ENCODE data around the gene DTX2.
"Not testable (repeated sequence)": the region's sequence is repeated elsewhere in the genome, so short reads cannot be mapped to it uniquely, and the experiment has no call there.

DNA sequence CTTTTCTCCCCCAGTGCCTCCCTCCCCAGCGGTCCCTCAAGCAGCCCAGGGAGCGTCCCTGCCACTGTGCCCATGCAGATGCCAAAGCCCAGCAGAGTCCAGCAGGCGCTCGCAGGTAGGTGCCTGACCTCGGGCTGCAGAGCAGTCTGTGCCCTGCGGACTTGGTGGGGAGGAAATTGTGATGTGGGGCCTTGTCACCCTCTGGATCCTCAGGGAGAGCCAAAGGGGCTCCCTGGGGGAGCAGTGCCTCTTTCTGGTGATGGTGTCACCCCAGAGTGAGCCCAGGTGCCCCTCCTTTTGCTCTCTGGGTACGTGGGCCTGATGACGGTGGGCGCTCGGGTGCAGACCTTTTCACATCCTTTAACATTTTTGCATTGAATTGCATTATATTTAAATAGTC is 30.6 kb downstream of the DTX2 start:
- TF ChIP-seq, protein P1, sequence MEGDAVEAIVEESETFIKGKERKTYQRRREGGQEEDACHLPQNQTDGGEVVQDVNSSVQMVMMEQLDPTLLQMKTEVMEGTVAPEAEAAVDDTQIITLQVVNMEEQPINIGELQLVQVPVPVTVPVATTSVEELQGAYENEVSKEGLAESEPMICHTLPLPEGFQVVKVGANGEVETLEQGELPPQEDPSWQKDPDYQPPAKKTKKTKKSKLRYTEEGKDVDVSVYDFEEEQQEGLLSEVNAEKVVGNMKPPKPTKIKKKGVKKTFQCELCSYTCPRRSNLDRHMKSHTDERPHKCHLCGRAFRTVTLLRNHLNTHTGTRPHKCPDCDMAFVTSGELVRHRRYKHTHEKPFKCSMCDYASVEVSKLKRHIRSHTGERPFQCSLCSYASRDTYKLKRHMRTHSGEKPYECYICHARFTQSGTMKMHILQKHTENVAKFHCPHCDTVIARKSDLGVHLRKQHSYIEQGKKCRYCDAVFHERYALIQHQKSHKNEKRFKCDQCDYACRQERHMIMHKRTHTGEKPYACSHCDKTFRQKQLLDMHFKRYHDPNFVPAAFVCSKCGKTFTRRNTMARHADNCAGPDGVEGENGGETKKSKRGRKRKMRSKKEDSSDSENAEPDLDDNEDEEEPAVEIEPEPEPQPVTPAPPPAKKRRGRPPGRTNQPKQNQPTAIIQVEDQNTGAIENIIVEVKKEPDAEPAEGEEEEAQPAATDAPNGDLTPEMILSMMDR (IDR thresholded peaks at IDR 0.05; ENCODE audit: low read depth, low read length, poor library complexity, severe bottlenecking) = not testable (repeated sequence)
- not testable (repeated sequence) for TF ChIP-seq EZH2phosphoT487 (IDR thresholded peaks at IDR 0.05; ENCODE audit: borderline replicate concordance, low read length)
